Measurements from ENCODE around the gene NFIC. TPM values are rescaled to one million over a fixed set of nuclear protein-coding genes. Genes with fewer than 3 reads are reported as not detected.

NFIC gene
- total RNA-seq, 1 experiment from 2014 or later: 85.5 TPM

GRCh38 chr19:3320354-3320670 is 46.1 kb upstream of the NFIC start:
- Mint-ChIP-seq H3K9me3 (ENCODE audit: unreplicated experiment) (no peaks in the 10 kb centered on the region), H3K36me3 (ENCODE audit: insufficient read depth, unreplicated experiment) (no peaks in the 10 kb centered on the region), H3K4me3 (ENCODE audit: unreplicated experiment) (no peak overlapping the region), H3K4me1 (ENCODE audit: insufficient read depth, unreplicated experiment) (no peaks in the 10 kb centered on the region), H3K27ac (ENCODE audit: low read depth, unreplicated experiment) (no peak overlapping the region), H3K27me3 (ENCODE audit: insufficient read depth, unreplicated experiment) (peaks cover 41% of the 10 kb centered on the region)
- CTCF ChIA-PET: no interaction called here
- intact Hi-C loops (cut with micrococcal nuclease): no loop called here
- no peak for DNase-seq (ENCODE audit: unreplicated experiment)
- TF ChIP-seq, protein P1, sequence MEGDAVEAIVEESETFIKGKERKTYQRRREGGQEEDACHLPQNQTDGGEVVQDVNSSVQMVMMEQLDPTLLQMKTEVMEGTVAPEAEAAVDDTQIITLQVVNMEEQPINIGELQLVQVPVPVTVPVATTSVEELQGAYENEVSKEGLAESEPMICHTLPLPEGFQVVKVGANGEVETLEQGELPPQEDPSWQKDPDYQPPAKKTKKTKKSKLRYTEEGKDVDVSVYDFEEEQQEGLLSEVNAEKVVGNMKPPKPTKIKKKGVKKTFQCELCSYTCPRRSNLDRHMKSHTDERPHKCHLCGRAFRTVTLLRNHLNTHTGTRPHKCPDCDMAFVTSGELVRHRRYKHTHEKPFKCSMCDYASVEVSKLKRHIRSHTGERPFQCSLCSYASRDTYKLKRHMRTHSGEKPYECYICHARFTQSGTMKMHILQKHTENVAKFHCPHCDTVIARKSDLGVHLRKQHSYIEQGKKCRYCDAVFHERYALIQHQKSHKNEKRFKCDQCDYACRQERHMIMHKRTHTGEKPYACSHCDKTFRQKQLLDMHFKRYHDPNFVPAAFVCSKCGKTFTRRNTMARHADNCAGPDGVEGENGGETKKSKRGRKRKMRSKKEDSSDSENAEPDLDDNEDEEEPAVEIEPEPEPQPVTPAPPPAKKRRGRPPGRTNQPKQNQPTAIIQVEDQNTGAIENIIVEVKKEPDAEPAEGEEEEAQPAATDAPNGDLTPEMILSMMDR (IDR thresholded peaks at IDR 0.05; ENCODE audit: unreplicated experiment): no peak
- POLR2A ChIA-PET: no interaction called here
- BruUV-seq (replicated peaks): no TSS peak

DNA sequence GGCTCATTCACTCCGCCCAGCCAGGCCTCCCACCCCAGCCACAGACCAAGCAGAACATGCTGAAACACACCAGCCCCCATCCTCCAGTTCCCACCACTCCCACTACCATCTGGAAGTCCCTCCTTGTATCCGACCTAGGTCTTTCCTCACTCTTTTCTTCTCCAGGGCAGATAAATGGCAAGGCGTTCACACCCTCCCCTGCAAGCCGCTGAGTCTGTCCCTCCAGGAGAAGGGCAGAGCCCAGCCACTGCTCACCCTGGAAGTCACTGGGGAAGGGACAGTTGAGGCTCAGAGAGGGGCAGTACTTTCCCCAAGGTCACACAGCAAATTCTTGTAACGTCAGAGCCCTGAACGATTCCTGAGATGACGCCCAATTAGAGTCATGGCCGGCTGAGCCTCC is 45.5 kb upstream of the NFIC start:
- no TSS peak for BruUV-seq (replicated peaks)
- Mint-ChIP-seq H3K4me1 (ENCODE audit: insufficient read depth, unreplicated experiment) (no peaks in the 10 kb centered on the region), H3K36me3 (ENCODE audit: insufficient read depth, unreplicated experiment) (no peaks in the 10 kb centered on the region), H3K27ac (ENCODE audit: low read depth, unreplicated experiment) (no peak overlapping the region), H3K9me3 (ENCODE audit: unreplicated experiment) (no peaks in the 10 kb centered on the region), H3K27me3 (ENCODE audit: insufficient read depth, unreplicated experiment) (peaks cover 41% of the 10 kb centered on the region), H3K4me3 (ENCODE audit: unreplicated experiment) (no peak overlapping the region)
- intact Hi-C loops (cut with micrococcal nuclease): no loop called here
- POLR2A ChIA-PET: no interaction called here
- TF ChIP-seq, protein P1 (IDR thresholded peaks at IDR 0.05; ENCODE audit: unreplicated experiment): no peak
- DNase-seq (ENCODE audit: unreplicated experiment): no peak
- CTCF ChIA-PET: interaction anchor here (0.8 kb wide), 1 partner anchor 9 kb away, joined by 3 read pairs; no protein-coding TSS in a partner anchor

GRCh38 chr19:3321696-3322095 is 44.7 kb upstream of the NFIC start:
- TF ChIP-seq, protein P1 (IDR thresholded peaks at IDR 0.05; ENCODE audit: unreplicated experiment): no peak
- ChIA-PET CTCF (interaction anchor here (0.6 kb wide), 1 partner anchor 246 kb away, joined by 3 read pairs; no protein-coding TSS in a partner anchor), POLR2A (interaction anchor here (0.6 kb wide), 1 partner anchor 147 kb away, joined by 3 read pairs; no protein-coding TSS in a partner anchor)
- Mint-ChIP-seq H3K4me1 (ENCODE audit: insufficient read depth, unreplicated experiment) (no peaks in the 10 kb centered on the region), H3K36me3 (ENCODE audit: insufficient read depth, unreplicated experiment) (no peaks in the 10 kb centered on the region), H3K4me3 (ENCODE audit: unreplicated experiment) (no peak overlapping the region), H3K27ac (ENCODE audit: low read depth, unreplicated experiment) (no peak overlapping the region), H3K9me3 (ENCODE audit: unreplicated experiment) (no peaks in the 10 kb centered on the region), H3K27me3 (ENCODE audit: insufficient read depth, unreplicated experiment) (peaks cover 41% of the 10 kb centered on the region)
- DNase-seq (ENCODE audit: unreplicated experiment): no peak
- intact Hi-C loops (cut with micrococcal nuclease): no loop called here
- BruUV-seq (replicated peaks): no TSS peak

DNA sequence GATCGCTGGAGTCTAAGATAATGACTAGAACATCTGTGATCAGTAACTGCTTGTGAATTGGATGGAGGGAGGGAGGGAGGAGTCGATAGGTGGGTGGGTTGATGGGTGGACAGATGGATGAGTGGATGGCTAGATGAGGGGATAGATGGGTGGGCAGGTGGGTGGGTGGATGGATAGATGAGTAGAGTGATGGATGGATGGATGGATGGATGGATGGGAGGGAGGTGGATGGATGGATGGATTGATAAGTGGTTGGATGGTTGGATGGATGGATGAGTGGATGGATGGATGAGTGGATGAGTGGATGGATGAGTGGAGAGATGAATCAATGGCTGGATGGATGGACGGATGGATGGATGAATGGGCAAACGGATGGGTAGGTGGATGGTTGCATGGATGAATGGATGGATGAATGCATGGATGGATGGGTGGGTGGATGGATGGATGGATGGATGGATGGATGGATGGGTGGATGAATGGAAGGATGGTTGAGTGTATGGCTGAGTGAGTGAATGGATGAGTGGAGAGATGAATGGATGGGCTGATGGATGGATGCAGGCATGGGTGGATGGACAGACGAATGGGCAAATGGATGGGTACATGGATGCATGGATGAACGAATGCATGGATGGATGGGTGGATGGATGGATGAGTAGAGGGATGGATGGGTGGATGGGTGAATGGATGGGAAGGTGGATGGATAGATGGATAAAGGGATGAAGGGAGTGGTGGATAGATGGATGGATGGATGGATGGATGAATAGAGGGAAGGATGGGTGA is 44.0 kb upstream of the NFIC start:
- ChIA-PET POLR2A (no interaction called here), CTCF (interaction anchor here (0.6 to 1.3 kb wide), 2 partner anchors 150 to 245 kb away, joined by 3 read pairs; no protein-coding TSS in a partner anchor)
- Mint-ChIP-seq H3K27me3 (ENCODE audit: insufficient read depth, unreplicated experiment) (peaks cover 41% of the 10 kb centered on the region), H3K4me1 (ENCODE audit: insufficient read depth, unreplicated experiment) (no peaks in the 10 kb centered on the region), H3K27ac (ENCODE audit: low read depth, unreplicated experiment) (no peak overlapping the region), H3K36me3 (ENCODE audit: insufficient read depth, unreplicated experiment) (no peaks in the 10 kb centered on the region), H3K9me3 (ENCODE audit: unreplicated experiment) (no peaks in the 10 kb centered on the region), H3K4me3 (ENCODE audit: unreplicated experiment) (no peak overlapping the region)
- TF ChIP-seq, protein P1 (IDR thresholded peaks at IDR 0.05; ENCODE audit: unreplicated experiment): no peak
- intact Hi-C loops (cut with micrococcal nuclease): no loop called here
- BruUV-seq (replicated peaks): no TSS peak
- no peak for DNase-seq (ENCODE audit: unreplicated experiment)

Data from MCF 10A (cell line).